Fibroblast of pulmonary artery (primary cell): ENCODE data around the gene OLFML1.
"Not testable (repeated sequence)": the region's sequence is repeated elsewhere in the genome, so short reads cannot be mapped to it uniquely, and the experiment has no call there.

Source experiments
- DNase-seq: peaks from one replicate; pipeline ENCODE4 v3.0.0-alpha.2; 2010; ENCODE audit warnings: low read depth
- H3K4me3 ChIP-seq: replicated peaks from 2 replicates; pipeline ENCODE4 v1.5.1; 2011; ENCODE audit warnings: low read depth, mild to moderate bottlenecking, control low read depth, low read length, moderate library complexity
- TF ChIP-seq, protein P1 (sequence below): IDR thresholded peaks from 2 replicates; pipeline ENCODE4 v1.5.1; 2011; ENCODE audit warnings: mild to moderate bottlenecking, control low read depth, low read length, inconsistent platforms; ENCODE audit errors: missing control alignments

OLFML1 gene

DNA sequence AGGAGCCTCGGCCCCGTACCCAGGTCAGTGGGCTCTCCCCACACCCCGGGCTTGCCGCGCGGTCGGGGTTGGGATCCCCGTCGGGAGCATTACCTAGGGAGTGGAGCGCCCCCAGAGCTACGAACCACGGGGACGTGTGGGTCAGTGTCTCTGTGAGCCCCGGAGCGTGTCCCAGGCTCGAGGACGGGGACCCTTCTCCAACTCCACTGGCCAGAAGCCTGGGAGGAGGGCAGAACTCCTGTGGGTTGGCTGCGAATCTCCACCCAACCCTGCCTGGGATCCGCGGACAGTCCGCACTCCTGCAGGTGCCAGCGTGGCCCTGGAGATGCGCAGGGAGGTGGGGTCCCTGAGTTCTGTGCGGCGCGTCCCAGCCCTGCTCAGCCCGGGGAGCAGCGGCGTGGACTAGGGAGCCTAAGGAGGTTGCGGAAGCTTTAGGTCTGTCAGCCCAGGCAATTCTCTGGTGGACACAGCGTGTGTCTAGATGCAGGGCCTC lies 28.8 kb downstream of the OLFML1 start:
- DNase-seq: no peak
- TF ChIP-seq, protein P1, sequence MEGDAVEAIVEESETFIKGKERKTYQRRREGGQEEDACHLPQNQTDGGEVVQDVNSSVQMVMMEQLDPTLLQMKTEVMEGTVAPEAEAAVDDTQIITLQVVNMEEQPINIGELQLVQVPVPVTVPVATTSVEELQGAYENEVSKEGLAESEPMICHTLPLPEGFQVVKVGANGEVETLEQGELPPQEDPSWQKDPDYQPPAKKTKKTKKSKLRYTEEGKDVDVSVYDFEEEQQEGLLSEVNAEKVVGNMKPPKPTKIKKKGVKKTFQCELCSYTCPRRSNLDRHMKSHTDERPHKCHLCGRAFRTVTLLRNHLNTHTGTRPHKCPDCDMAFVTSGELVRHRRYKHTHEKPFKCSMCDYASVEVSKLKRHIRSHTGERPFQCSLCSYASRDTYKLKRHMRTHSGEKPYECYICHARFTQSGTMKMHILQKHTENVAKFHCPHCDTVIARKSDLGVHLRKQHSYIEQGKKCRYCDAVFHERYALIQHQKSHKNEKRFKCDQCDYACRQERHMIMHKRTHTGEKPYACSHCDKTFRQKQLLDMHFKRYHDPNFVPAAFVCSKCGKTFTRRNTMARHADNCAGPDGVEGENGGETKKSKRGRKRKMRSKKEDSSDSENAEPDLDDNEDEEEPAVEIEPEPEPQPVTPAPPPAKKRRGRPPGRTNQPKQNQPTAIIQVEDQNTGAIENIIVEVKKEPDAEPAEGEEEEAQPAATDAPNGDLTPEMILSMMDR: no peak
- H3K4me3 ChIP-seq: peak overlapping the region; percentile 77

DNA sequence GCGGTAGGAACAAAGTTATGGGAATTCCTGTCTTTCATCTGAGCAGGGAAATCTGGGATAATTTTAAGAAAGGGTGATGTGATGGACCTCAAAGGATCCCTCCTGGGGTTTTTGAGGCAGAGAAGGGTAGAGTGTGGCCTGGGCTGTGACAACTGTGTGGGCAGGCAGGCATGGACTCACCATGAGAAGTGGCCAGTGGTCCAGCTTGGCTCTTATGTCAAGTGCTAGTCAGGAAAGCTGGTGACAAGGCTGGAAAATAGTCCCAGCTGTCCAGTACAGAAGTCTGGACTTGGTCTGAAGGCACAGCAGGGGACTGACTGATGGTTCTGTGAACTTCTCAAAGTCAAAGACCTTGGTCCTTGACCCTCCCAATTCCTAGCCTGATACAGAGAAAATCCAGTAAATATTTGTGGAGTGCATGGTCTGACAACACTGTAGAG lies 30.2 kb downstream of the OLFML1 start:
- H3K4me3 ChIP-seq: no peak overlapping the region
- DNase-seq: no peak
- TF ChIP-seq, protein P1: no peak

DNA sequence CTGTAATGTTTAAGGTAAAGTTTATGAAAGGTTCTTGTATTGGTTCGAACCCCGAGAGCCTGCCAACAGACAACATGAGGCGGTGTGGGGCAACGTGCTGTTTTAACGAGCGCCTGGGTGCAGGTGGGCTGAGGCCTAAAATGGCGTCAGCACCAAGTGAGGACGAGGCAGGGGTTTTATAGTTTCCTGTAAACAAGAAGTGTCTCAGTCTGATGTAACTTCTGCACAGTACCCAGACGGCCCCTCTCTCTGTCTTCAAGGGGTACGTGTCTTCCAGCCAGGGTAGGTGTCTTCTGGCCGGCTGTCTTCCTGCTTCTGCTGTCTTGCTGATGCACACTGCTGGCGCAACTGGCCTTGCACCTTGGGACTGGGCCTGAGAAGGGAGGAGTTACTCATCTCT lies 31.2 kb downstream of the OLFML1 start:
- no peak overlapping the region for H3K4me3 ChIP-seq
- no peak for DNase-seq
- TF ChIP-seq, protein P1: no peak

DNA sequence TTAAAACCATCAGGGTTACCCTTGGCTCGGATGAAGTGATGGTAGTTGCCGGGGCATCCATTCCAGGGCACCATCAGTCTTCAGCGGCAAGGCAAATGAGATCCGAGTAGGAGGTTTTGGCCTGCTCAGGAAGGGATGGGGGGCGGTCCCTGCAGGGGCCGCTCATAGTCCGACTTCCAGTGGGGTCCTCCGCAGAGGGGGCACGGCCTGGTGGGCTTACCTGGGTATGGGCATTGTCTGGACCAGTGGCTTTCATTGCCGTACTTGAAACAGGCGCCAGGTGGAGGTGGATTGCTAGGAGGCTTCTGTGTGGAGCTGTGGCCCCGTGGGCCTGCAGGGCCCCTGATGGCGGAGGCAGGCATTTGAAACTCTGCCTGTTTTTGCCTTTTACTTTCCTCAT lies 32.4 kb downstream of the OLFML1 start:
- not testable (repeated sequence) for DNase-seq, H3K4me3 ChIP-seq

DNA sequence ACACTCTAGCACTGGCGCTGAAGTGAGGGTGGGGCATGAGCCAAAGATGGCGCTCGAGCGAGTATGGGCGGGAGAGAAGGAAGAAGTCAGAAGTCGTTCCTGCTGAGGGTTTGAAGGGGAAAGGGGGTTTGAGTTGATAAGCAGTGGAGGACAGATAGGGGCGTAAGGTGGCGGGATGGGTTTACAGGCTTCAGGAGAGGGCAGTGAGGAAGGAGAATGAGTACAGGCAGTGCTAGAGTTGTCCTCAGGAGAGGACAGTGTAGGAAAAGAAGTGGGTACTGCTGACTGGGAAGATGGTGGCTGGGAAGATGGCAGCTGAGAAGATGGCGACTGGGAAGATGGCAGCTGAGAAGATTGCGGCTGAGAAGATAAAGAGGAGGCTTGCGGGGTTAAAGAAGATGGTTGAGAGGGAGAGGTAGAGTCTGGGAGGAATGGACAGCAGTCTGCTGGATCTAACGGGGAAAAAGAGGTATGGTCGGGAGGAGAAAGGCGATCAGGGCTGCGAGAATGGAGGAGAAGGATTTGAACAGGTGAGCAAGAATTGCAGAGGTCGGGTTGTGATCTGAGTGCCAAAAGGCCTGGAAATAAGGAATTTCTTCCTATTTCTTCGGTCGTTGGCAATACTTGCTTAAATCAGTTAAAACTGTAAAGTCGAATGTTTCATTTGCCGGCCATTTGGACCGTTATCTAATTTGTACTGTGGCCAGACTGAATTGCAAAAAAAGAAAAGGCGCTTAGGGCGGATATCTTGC lies 33.7 kb downstream of the OLFML1 start:
- H3K4me3 ChIP-seq: no peak overlapping the region
- DNase-seq: no peak
- TF ChIP-seq, protein P1: no peak

DNA sequence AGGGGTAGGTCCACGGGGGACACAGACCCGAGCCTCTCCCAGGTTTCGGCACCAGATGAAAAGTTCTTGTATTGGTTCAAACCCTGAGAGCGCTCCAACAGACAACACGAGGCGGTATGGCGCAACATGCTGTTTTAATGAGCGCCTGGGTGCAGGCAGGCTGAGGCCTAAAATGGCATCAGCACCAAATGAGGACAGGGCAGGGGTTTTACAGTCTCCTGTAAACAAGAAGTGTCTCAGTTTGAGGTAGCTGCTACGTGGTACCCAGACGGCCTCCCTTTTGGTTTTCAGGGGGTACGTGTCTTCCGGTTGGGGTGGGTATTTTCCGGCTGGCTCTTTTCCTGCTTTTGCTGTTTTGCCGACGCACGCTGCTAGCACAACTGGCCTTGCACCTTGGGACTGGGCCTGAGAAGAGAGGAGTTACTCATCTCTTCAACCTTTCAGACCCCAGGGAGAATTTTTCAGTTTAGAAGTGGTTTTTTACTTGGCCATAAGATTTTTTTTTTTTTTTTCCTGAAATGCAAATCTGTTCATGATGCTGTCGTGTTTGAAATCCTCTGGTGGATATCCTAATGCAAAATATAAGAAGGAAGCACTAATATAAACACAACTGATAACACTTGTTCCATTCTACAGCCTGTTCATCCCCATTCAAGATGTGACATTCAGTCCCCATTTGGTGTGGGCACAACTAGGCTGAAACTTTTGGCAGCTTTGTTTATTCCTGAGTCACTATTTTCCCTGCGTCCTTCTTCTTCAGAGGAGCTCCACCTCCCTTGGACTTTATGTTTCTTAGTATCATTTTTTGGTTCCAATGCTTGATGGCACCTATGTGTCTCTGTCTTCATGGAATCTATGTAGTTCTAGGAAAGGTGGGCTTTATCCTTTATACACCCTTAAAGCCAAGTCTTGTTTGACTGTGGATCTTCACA lies 35.0 kb downstream of the OLFML1 start:
- TF ChIP-seq, protein P1: no peak
- no peak overlapping the region for H3K4me3 ChIP-seq
- no peak for DNase-seq

DNA sequence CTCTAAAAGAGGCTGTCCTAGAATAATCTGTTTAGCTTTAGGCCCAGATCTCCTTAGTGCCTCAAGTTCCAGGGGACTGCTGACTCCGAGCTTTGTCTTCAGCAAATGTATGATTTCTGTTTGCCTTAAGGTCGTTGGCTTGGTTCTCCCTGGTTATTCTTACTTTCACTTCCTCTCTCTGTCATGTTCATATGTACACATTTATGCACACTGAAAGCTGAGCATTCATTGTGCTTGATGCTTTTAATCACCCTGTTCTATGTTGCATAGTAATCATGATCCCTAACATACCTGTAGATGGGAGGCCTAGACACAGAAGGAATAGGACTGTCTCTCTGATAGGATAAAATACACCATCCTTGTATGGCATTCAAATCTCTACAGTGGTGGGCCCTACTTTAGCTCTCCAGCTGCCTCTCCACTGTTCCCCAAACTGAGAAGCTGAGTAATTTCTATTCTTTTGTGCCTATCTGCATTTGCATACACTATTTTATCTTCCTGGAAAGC lies 35.7 kb downstream of the OLFML1 start:
- TF ChIP-seq, protein P1: no peak
- no peak overlapping the region for H3K4me3 ChIP-seq
- DNase-seq: no peak
